Upper lobe of left lung (tissue), 6 donors: Measurements from ENCODE around the gene CNN1. TPM values are rescaled to one million over a fixed set of nuclear protein-coding genes. Genes with fewer than 3 reads are reported as not detected.
A peak's percentile ranks its signal among the peaks of the same experiment; 100 is the strongest.

ENCODE experiments used
- ATAC-seq, 2 donors: fragments of 200-7000 bp; cut with Tn5 transposase; one replicate each; pipeline ENCODE4 v1.9.1; 2022; ENCODE audit warnings: mild to moderate bottlenecking in 2 of 2, moderate library complexity in 2 of 2; ENCODE audit not compliant: low FRiP score in 2 of 2
- DNase-seq, 2 donors: peaks; one replicate each; pipeline ENCODE4 v3.0.0-alpha.2; 2019 to 2020
- H3K27ac ChIP-seq, 4 donors: fragments of 200-600 bp; sonication (generic); one replicate each; pipeline ENCODE4 v1.5.1; 2016 to 2019
- H3K27me3 ChIP-seq, 4 donors: fragments of 200-600 bp; sonication (generic); one replicate each; pipeline ENCODE4 v1.5.1; 2017 to 2019
- H3K36me3 ChIP-seq, 4 donors: fragments of 200-600 bp; sonication (generic); one replicate each; pipeline ENCODE4 v1.5.1; 2016 to 2019
- H3K4me1 ChIP-seq, 4 donors: fragments of 200-600 bp; sonication (generic); one replicate each; pipeline ENCODE4 v1.5.1; 2018 to 2019
- H3K4me3 ChIP-seq, 4 donors: fragments of 200-600 bp; sonication (generic); one replicate each; pipeline ENCODE4 v1.5.1; 2017 to 2019; ENCODE audit warnings: mild to moderate bottlenecking in 2 of 4, moderate library complexity in 1 of 4
- H3K9me3 ChIP-seq, 4 donors: fragments of 200-600 bp; sonication (generic); one replicate each; pipeline ENCODE4 v1.5.1; 2018 to 2019
- EP300 ChIP-seq, 4 donors: sonication (generic); formaldehyde crosslinking; IDR thresholded peaks; one replicate each; pipeline ENCODE4 v1.5.1; 2017; ENCODE audit warnings: antibody characterized with exemption in 4 of 4, control low read depth in 2 of 4
- POLR2A ChIP-seq, 4 donors: fragments of 450-650 bp; IDR thresholded peaks; one replicate each; pipeline ENCODE4 v1.5.1; 2016 to 2017; ENCODE audit warnings: antibody characterized with exemption in 4 of 4, mild to moderate bottlenecking in 2 of 4
- POLR2AphosphoS5 ChIP-seq, 2 donors: sonication (generic); formaldehyde crosslinking; IDR thresholded peaks; one replicate each; pipeline ENCODE4 v1.5.1; 2017; ENCODE audit warnings: antibody characterized with exemption in 2 of 2
- WGBS, 2 donors: methylation state at CpG; one replicate each; pipeline ENCODE4 v1.1.5; 2017 to 2018; 5-methylcytosine and 5-hydroxymethylcytosine counted together
- total RNA-seq, 6 donors: library from RNA; depleted of rRNA in 4 of 6; stranded (reverse); fragments of >200 nt in 4 of 6; gene quantifications; one replicate each; pipeline versions ENCODE4 v1.1.0 to v1.2.1, GENCODE V29; 2016 to 2021
- TF ChIP-seq, protein P1 (sequence below), 6 experiments: fragments of 450-650 bp in 4 of 6; fragments of 200-600 bp in 2 of 6; sonication (generic) in 2 of 6; IDR thresholded peaks; one replicate each; pipeline ENCODE4 v1.5.1; 2016 to 2019; ENCODE audit warnings: antibody characterized with exemption in 6 of 6
- donor health status: DM: no; HTN: no; CAD: no; lungs with moderate emphysema.
- donor health status: DM: no; HTN: yes; CAD: no; lungs with severe emphysema.

Gene CNN1
- total RNA-seq, 6 donors from 2014 or later, result 3.1 to 47.9 (median 20.7) TPM

DNA sequence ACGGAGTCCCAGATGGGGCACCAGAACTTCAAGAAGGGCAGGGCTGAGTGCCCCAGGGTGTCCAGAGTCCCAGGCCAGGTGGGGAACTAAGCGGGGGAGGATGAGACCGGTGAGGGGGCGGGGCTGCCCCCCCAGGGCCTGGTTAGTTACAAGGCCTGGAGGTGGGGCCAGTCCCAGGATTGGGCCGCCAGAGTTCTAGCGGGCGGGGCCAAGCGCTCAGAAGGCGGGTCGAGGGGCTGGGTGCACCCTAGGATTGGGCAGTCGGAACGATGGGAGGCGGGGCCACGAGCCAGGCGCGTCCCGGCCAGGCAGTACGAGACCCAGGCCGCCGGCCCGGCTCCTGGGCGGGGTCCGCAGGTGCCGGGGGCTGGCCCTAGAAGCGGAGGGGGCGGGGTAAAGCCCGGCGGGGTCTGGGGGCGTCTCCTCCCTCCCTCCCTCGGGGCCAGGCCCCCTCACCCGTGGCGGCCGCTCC lies 33.6 kb upstream of the CNN1 start:
- peak; percentile 96 to 97 for ATAC-seq
- Histone ChIP-seq H3K36me3 (peaks cover 0 to 2% (median 0%) of the 10 kb centered on the region in 4 donors), H3K27me3 (no peaks in the 10 kb centered on the region), H3K9me3 (no peaks in the 10 kb centered on the region), H3K4me3 (peak overlapping the region; percentile 70 to 100 (median 89)), H3K27ac (peak overlapping the region; percentile 90 to 97 (median 92)), H3K4me1 (peaks cover 10 to 20% (median 15%) of the 10 kb centered on the region in 4 donors)
- TF ChIP-seq POLR2AphosphoS5 (IDR thresholded peaks at IDR 0.05), result peak in 1 of 2 donors; percentile 34
- TF ChIP-seq, protein P1, sequence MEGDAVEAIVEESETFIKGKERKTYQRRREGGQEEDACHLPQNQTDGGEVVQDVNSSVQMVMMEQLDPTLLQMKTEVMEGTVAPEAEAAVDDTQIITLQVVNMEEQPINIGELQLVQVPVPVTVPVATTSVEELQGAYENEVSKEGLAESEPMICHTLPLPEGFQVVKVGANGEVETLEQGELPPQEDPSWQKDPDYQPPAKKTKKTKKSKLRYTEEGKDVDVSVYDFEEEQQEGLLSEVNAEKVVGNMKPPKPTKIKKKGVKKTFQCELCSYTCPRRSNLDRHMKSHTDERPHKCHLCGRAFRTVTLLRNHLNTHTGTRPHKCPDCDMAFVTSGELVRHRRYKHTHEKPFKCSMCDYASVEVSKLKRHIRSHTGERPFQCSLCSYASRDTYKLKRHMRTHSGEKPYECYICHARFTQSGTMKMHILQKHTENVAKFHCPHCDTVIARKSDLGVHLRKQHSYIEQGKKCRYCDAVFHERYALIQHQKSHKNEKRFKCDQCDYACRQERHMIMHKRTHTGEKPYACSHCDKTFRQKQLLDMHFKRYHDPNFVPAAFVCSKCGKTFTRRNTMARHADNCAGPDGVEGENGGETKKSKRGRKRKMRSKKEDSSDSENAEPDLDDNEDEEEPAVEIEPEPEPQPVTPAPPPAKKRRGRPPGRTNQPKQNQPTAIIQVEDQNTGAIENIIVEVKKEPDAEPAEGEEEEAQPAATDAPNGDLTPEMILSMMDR (IDR thresholded peaks at IDR 0.05), result no peak
- WGBS, 2 donors, result 0% methylated on average over 17 of the region's 33 CpGs; no CpG with 5 or more reads in 1 of the 2 donors
- DNase-seq, result peak; percentile 98 to 99

DNA sequence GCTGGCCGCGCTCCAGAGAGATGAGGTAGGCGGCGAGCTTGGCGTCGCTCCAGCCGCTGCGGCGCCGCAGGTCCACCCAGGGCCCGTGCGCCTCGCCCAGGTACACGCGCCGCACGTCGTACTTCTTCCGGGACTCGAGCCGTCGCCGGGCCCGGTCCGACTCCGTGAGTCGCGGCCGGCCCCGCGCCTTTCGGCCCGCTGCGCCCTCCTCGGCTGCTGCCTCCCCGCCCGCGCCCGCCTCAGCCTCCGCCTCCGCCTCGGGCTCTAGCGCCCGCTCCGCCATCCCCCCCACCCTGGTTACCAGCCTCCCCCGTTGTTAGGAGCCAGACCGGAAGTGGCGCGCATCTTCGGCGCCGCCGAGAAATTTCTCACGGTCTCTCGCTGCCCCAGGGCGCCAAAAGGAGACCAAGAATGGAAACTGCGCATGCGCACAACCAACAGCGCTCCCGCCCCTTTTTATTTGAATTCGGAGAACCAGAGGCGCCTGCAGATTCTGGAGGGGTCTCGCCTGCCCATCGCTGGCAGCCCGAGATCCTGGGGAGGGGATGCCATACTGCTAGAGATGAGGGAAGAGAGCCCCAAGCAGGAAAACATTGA lies 33.0 kb upstream of the CNN1 start, which contains the start of gene ZNF653:
ZNF653 (minus strand) TSS at position 336 of the 597 bp plus-strand sequence; CDS start at position 283, 53 bp downstream.
- peak in 1 of 4 donors; percentile 63 for TF ChIP-seq POLR2A (IDR thresholded peaks at IDR 0.05)
- TF ChIP-seq, protein P1 (IDR thresholded peaks at IDR 0.05), result peak in 1 of 6 experiments; percentile 12
- peak in 1 of 2 donors; percentile 39 for TF ChIP-seq POLR2AphosphoS5 (IDR thresholded peaks at IDR 0.05)
- no peak for TF ChIP-seq EP300 (IDR thresholded peaks at IDR 0.05)
- 0% methylated on average over 14 of the region's 65 CpGs for WGBS, 2 donors
- Histone ChIP-seq H3K4me3 (peak within 1 kb of the TSS; percentile 70 to 100 (median 89)), H3K27ac (peak within 1 kb of the TSS; percentile 90 to 97 (median 92)), H3K4me1 (peaks cover 10 to 20% (median 15%) of the 10 kb centered on the region in 4 donors), H3K9me3 (no peaks in the 10 kb centered on the region), H3K36me3 (peaks cover 0 to 6% (median 0%) of the 10 kb centered on the region in 4 donors), H3K27me3 (no peaks in the 10 kb centered on the region)
- peak; percentile 88 to 95 for ATAC-seq
- peak; percentile 88 to 98 for DNase-seq

DNA sequence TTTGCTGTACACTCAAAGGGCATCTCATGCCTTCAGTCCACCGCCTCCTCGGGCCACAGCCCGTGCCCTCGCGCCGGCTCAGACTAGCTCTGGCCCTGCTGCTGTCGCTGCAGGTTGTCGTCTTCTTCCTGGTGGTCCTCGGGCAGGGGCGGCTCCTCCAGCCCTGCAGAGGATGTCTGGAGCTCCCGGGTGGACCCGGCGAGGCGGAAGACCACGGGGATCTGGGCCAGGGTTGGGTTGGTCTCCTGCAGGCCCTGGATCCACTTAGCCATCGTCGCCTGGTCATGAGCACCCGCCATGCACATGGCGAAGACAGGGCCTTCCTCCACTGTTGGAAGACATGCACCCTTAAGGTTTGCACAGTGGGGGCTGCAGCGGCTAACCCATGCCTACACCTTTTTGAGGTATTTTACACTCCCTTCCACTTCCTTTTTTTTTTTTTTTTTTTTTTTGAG lies 32.5 kb upstream of the CNN1 start:
- TF ChIP-seq EP300 (IDR thresholded peaks at IDR 0.05), result no peak
- TF ChIP-seq, protein P1 (IDR thresholded peaks at IDR 0.05), result no peak
- no peak for TF ChIP-seq POLR2A (IDR thresholded peaks at IDR 0.05)
- TF ChIP-seq POLR2AphosphoS5 (IDR thresholded peaks at IDR 0.05), result no peak
- Histone ChIP-seq H3K36me3 (peaks cover 0 to 7% (median under 1%) of the 10 kb centered on the region in 4 donors), H3K4me3 (peak overlapping the region; percentile 70 to 100 (median 89)), H3K4me1 (peaks cover 10 to 20% (median 15%) of the 10 kb centered on the region in 4 donors), H3K27me3 (no peaks in the 10 kb centered on the region), H3K27ac (peak overlapping the region; percentile 90 to 97 (median 92)), H3K9me3 (no peaks in the 10 kb centered on the region)
- WGBS, 2 donors, result 29 to 69% methylated on average over 5 to 20 of the region's 20 CpGs
- ATAC-seq (peak; percentile 12 to 34), DNase-seq (peak in 1 of 2 donors; percentile 88)

DNA sequence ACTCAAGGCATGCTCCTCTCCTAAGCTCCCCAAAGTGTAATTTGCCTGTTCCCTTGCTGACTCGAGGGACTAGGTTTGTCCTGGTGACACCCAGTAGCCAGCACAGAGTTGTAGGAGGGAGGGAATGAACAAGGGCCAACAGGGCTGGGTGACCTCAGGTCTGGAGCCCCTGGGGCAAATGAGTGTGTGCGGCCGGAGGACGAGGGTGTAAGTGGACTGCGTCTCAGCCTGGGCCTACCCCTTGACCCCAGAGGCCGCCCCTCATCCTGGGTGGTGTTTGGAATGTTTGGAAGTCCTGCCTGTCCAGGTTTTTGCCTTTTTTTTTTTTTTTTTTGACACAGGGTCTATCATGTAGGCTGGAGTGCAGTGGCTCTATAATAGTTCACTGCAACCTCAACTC lies 31.7 kb upstream of the CNN1 start:
- no peak for ATAC-seq
- Histone ChIP-seq H3K27ac (no peak overlapping the region), H3K36me3 (peaks cover 0 to 14% (median 4%) of the 10 kb centered on the region in 4 donors), H3K27me3 (no peaks in the 10 kb centered on the region), H3K4me3 (no peak overlapping the region), H3K9me3 (no peaks in the 10 kb centered on the region), H3K4me1 (peaks cover 10 to 20% (median 15%) of the 10 kb centered on the region in 4 donors)
- no peak for DNase-seq
- TF ChIP-seq POLR2AphosphoS5 (IDR thresholded peaks at IDR 0.05), result no peak
- no peak for TF ChIP-seq EP300 (IDR thresholded peaks at IDR 0.05)
- no peak for TF ChIP-seq POLR2A (IDR thresholded peaks at IDR 0.05)
- TF ChIP-seq, protein P1 (IDR thresholded peaks at IDR 0.05), result no peak
- 89 to 98% methylated on average over 6 of the region's 6 CpGs for WGBS, 2 donors
